Lung (tissue), 12 donors: ENCODE measurements around the gene NLE1. TPM values are rescaled to one million over a fixed set of nuclear protein-coding genes. Genes with fewer than 3 reads are reported as not detected.

Experiments used
- ATAC-seq: fragments of 200-7000 bp; cut with Tn5 transposase; one replicate; pipeline ENCODE4 v1.9.1; 2020; ENCODE audit warnings: moderate number of reproducible peaks; ENCODE audit not compliant: insufficient read depth, low FRiP score
- DNase-seq, 3 donors: peaks; one replicate each; pipeline ENCODE4 v3.0.0-alpha.2; 2013 to 2017
- H3K27ac ChIP-seq, 2 donors: one replicate each; pipeline ENCODE4 v1.5.1; 2013; ENCODE audit warnings: mild to moderate bottlenecking in 2 of 2, moderate library complexity in 2 of 2, control low read depth in 1 of 2, inconsistent platforms in 1 of 2, low read depth in 1 of 2, low read length in 1 of 2
- H3K27me3 ChIP-seq, 3 donors: one replicate each; pipeline ENCODE4 v1.5.1; 2013; ENCODE audit warnings: low read length in 2 of 3; ENCODE audit not compliant: control insufficient read depth in 3 of 3, insufficient read depth in 3 of 3
- H3K36me3 ChIP-seq, 4 donors: one replicate each; pipeline ENCODE4 v1.5.1; 2013; ENCODE audit warnings: low read length in 4 of 4, mild to moderate bottlenecking in 1 of 4, moderate library complexity in 1 of 4; ENCODE audit not compliant: control insufficient read depth in 4 of 4, insufficient read depth in 4 of 4
- H3K4me1 ChIP-seq, 5 donors: one replicate each; pipeline ENCODE4 v1.5.1; 2013; ENCODE audit warnings: low read length in 5 of 5, mild to moderate bottlenecking in 2 of 5, moderate library complexity in 1 of 5; ENCODE audit not compliant: control insufficient read depth in 5 of 5, insufficient read depth in 5 of 5
- H3K4me3 ChIP-seq: one replicate; pipeline ENCODE4 v1.5.1; 2013; ENCODE audit warnings: mild to moderate bottlenecking, control low read depth, moderate library complexity
- H3K9ac ChIP-seq, 2 donors: one replicate each; pipeline ENCODE4 v1.5.1; 2013; ENCODE audit warnings: low read length in 2 of 2, control low read depth in 1 of 2; ENCODE audit not compliant: insufficient read depth in 1 of 2
- H3K9me3 ChIP-seq, 4 donors: one replicate each; pipeline ENCODE4 v1.5.1; 2013; ENCODE audit warnings: low read length in 3 of 4, mild to moderate bottlenecking in 1 of 4, moderate library complexity in 1 of 4; ENCODE audit not compliant: control insufficient read depth in 4 of 4, insufficient read depth in 3 of 4
- CTCF ChIP-seq: IDR thresholded peaks from 2 replicates; pipeline ENCODE4 v1.5.1; 2012; ENCODE audit warnings: mild to moderate bottlenecking; ENCODE audit errors: control extremely low read depth, extremely low read depth
- WGBS, 2 donors: extraction: QIAGEN DNeasy Blood & Tissue Kit; methylation state at CpG; one replicate each; pipeline ENCODE4 v1.1.7; 2013; 5-methylcytosine and 5-hydroxymethylcytosine counted together
- polyA plus RNA-seq, 2 donors: library from polyadenylated mRNA; stranded (reverse); fragments of 200-250 nt; gene quantifications; one replicate each; pipeline ENCODE4 v1.2.1, GENCODE V29; 2013
- total RNA-seq, 2 donors: library from RNA; depleted of rRNA in 1 of 2; stranded (reverse); fragments of >200 nt in 1 of 2; gene quantifications; one replicate each; pipeline ENCODE4 v1.2.1, GENCODE V29; 2014 to 2021
- donor health status: control.
- donor health status: control.
- donor health status: Bipolar disorder and iron deficiency.
- donor health status: healthy.
- donor health status: DM: yes; HTN: yes; CAD: no.

Gene NLE1
- total and polyA plus RNA-seq, 4 donors, result 6.8 to 15.2 (median 9.2) TPM

GRCh38 chr17:35132816-35133550, 9.1 kb downstream of the NLE1 start:
- TF ChIP-seq CTCF, result no peak
- whole genome bisulfite sequencing, 2 donors, result 95% methylated on average over 22 of the region's 22 CpGs
- Histone ChIP-seq H3K4me3 (no peak overlapping the region), H3K9me3 (no peaks in the 10 kb centered on the region), H3K27ac (no peak overlapping the region), H3K27me3 (no peaks in the 10 kb centered on the region), H3K9ac (no peak overlapping the region), H3K4me1 (peaks cover 0 to 14% (median 0%) of the 10 kb centered on the region in 5 donors), H3K36me3 (peaks cover 39 to 59% (median 49%) of the 10 kb centered on the region in 4 donors)
- no peak for ATAC-seq
- no peak for DNase-seq

- TF ChIP-seq CTCF, result no peak
- no peak overlapping the region for H3K27ac ChIP-seq
- WGBS, 2 donors, result 80 to 93% methylated on average over 10 of the region's 10 CpGs
- no peaks in the 10 kb centered on the region for H3K9me3 ChIP-seq
- no peak overlapping the region for H3K4me3 ChIP-seq
- ATAC-seq (no peak), DNase-seq (no peak)
- peaks cover 31 to 51% (median 42%) of the 10 kb centered on the region in 4 donors for H3K36me3 ChIP-seq
- no peak overlapping the region for H3K9ac ChIP-seq
- H3K4me1 ChIP-seq, result peaks cover 0 to 22% (median 0%) of the 10 kb centered on the region in 5 donors
- H3K27me3 ChIP-seq, result no peaks in the 10 kb centered on the region
Measured at GRCh38 chr17:35132099-35132498, 10.0 kb downstream of the NLE1 start.

- no peak for DNase-seq
- Histone ChIP-seq H3K36me3 (peaks cover 19 to 38% (median 29%) of the 10 kb centered on the region in 4 donors), H3K9ac (no peak overlapping the region), H3K27ac (no peak overlapping the region), H3K4me3 (no peak overlapping the region), H3K4me1 (peaks cover 0 to 27% (median 0%) of the 10 kb centered on the region in 5 donors), H3K27me3 (no peaks in the 10 kb centered on the region), H3K9me3 (no peaks in the 10 kb centered on the region)
- no peak for ATAC-seq
- TF ChIP-seq CTCF, result no peak
- 96 to 97% methylated on average over 3 of the region's 3 CpGs for WGBS, 2 donors
Measured at GRCh38 chr17:35130392-35130791, 11.7 kb downstream of the NLE1 start.

GRCh38 chr17:35129973-35130351, 12.1 kb downstream of the NLE1 start:
- ATAC-seq (no peak), DNase-seq (no peak)
- 83 to 93% methylated on average over 5 of the region's 5 CpGs for WGBS, 2 donors
- Histone ChIP-seq H3K27me3 (no peaks in the 10 kb centered on the region), H3K9me3 (no peaks in the 10 kb centered on the region), H3K4me3 (no peak overlapping the region), H3K9ac (no peak overlapping the region), H3K4me1 (peaks cover 0 to 27% (median 0%) of the 10 kb centered on the region in 5 donors), H3K27ac (no peak overlapping the region), H3K36me3 (peaks cover 19 to 34% (median 27%) of the 10 kb centered on the region in 4 donors)
- no peak for TF ChIP-seq CTCF
